GM21619 (cell line): ENCODE measurements around the gene ACOXL.
A peak's percentile ranks its signal among the peaks of the same experiment; 100 is the strongest.
"Not testable (repeated sequence)": the region's sequence is repeated elsewhere in the genome, so short reads cannot be mapped to it uniquely, and the experiment has no call there.

Source experiments
- ATAC-seq: cut with Tn5 transposase; IDR thresholded peaks from one replicate; pipeline ENCODE4 v1.9.1; 2021; ENCODE audit not compliant: unreplicated experiment

The ACOXL gene

GRCh38 chr2:110852541-110853263 lies 120.3 kb downstream of the ACOXL start:
- ATAC-seq, result no peak

- ATAC-seq, result no peak
These were observed 121.1 kb downstream of the ACOXL start for GRCh38 chr2:110853516-110853915.

- ATAC-seq, result no peak
These were observed 121.6 kb downstream of the ACOXL start for GRCh38 chr2:110853948-110854347.

DNA sequence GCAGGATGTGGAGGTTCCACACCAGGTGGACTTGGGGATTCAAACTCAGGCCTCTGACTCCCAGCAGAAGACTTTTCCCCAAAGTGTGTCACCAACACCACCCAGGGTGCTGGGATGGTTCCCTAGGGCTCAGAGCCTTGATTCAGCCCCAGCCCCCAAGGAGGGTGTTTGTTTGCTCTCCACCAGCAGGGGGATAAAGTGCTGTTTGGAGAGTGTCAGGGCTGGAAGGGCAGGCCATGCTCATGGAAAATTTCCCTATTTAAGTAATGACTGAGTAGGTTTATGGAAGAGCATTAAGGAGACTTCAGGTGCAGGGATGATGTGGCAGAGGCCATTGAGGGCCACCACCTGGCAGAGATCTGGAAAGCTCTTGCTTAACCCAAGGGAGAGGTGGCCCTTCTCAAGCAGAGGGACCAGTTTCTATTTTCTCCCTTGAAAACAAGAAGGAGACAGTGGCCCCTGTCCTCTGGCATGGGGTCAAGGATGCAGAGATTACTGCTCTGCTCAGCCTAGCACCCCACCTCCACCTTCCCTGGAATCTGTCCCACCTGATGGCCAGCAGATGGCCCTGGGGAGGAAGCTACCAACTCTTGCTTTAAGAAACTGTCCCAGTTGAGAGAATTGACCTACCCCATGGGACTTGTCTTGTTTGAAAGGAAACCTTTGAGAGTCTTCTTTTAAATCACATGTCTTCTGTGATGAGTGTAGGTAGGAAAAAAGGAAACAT lies 122.1 kb downstream of the ACOXL start:
- no peak for ATAC-seq

GRCh38 chr2:110855841-110856240 lies 123.5 kb downstream of the ACOXL start:
- not testable (repeated sequence) for ATAC-seq

- ATAC-seq, result peak; percentile 88
These were observed 125.9 kb downstream of the ACOXL start for GRCh38 chr2:110858135-110858725.

GRCh38 chr2:110858993-110859701 lies 126.8 kb downstream of the ACOXL start:
- ATAC-seq, result no peak

GRCh38 chr2:110860630-110861029 lies 128.3 kb downstream of the ACOXL start:
- no peak for ATAC-seq

- no peak for ATAC-seq
These were observed 129.4 kb downstream of the ACOXL start for GRCh38 chr2:110861616-110862260.

- ATAC-seq, result no peak
These were observed 131.4 kb downstream of the ACOXL start for GRCh38 chr2:110863726-110864125.

DNA sequence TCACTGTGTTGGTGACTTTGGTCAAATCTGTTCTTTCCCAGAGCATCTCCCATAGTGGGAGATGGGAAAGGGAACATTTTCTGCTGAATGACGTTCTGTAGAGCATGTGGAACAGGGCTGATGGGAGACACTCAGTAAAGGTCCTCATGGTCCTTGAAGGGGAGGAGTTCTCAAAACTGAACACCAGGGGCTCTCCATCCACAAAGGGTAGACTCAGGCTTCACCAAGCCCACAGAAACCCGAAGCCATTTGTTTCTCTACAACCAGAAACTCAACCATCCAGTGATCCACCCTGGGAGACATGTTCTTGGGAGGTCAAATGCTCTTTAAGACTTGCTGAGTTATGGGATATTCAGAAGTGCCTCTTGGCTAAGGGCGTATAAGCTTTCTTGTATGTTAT lies 131.8 kb downstream of the ACOXL start:
- no peak for ATAC-seq

- ATAC-seq, result no peak
These were observed 132.4 kb downstream of the ACOXL start for GRCh38 chr2:110864731-110865130.

- peak; percentile 92 for ATAC-seq
These were observed 132.8 kb downstream of the ACOXL start for GRCh38 chr2:110865188-110865587.

DNA sequence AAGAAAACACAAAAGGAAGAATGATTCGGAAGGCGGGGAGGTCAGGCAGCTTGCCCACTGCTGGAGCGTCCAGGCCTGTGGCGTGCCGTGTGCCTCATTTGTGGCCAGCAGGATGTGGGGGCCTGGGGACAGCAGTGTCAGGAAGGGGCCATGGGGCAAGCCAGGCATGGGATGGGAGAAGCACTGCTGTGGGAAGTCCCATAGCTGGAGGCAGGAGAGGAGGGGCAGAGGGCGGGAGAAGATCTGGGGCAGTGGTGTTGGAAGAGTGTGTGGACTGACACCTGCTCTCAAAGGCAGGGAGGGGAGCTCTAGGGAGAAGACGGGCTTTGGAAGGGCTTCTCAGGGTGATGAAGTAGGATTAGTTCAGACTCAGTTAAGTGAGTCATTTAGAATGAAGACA lies 133.7 kb downstream of the ACOXL start:
- no peak for ATAC-seq

- no peak for ATAC-seq
These were observed 134.1 kb downstream of the ACOXL start for GRCh38 chr2:110866466-110866865.

- ATAC-seq, result no peak
These were observed 134.7 kb downstream of the ACOXL start for GRCh38 chr2:110867078-110867477.

DNA sequence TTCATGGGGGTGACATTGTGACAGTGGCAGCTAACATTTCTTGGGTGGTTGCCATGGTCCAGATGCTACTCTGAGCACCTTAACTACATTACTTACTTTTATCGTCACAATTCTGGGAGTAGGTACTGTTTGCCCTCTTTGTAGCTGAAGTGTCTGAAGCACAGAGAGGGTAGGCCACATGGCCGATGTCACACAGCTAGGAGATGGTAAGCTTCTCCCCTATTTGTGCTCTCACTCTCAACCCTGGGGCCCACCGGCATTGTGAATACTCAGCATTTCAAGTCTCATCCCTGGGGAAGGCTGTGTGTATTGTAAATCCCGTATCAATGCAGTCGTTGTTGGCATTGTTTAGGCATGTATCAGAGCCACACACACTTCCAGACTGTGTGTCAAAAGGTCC lies 136.6 kb downstream of the ACOXL start:
- ATAC-seq, result no peak

DNA sequence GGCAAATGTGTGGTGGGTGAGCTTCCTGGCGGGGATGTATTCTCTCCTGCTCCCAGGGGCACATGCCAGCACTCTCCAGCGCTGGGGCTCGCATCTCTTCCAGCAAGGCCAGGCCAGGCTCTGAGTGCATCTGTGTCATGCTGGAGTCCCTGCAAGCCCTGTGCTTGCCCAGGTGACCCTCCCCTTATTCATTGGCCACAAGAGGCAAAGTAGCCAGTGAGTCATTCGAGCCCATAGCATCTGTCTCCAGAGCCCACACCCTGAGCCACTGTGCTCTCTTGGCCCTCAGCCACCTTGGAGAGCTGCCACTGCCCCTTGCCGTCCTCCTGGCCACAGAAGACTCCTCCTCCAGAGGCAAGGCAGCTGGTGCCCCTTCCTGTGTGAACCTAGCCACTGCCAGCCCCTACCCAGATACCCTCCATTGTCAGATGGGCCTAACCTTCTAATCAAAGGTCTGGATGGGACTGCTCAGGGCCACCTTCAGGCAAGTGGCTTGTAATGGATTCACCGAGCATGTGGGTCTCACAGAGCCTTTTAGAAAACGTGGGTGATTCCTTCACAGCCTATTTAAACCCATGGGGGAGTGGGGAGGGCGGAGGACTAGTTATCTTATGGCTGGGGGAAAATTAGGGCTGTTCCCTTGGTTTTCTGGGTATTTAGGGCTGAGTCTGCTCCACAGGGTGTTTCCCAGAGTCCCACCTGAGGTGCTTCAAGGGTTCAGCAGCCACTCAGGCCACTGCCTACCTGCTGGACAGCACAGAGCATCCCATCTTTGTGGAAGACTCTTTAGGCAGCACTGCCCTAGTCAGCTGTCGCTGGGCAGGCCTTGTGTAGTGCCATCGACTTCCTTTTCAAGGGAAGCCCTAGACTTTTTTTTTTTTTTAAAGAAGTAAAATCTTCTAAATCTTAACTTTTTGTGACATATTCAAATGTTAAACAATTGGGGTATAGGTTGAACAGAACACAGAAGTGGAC lies 137.4 kb downstream of the ACOXL start:
- no peak for ATAC-seq

- ATAC-seq, result no peak
These were observed 138.2 kb downstream of the ACOXL start for GRCh38 chr2:110870545-110870944.

DNA sequence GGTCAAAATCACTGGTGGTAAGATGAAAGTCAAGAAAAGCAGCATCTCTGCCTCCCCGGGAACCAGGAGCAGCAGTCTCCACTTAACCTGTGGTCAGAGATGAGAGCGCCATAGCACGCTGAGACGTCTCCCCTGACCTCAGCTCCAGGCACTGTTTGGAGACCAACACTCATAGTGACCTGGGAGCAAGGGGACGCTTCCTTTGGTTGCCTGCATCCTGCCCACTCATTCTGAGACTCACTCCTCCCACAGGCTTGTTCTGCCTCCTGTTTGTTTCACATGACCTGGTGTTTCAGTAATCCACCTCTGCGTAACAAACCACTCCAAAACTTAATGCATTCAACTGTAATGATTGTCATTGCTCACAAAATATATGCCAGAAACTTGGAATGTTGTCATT lies 139.3 kb downstream of the ACOXL start:
- no peak for ATAC-seq
